DND-41 (cell line): ENCODE results near the gene VIPAS39.

Experiments
- ATAC-seq: fragments of 200-7000 bp; cut with Tn5 transposase; 3 replicates; pipeline ENCODE4 v1.9.1; 2021; ENCODE audit warnings: low read depth; ENCODE audit not compliant: insufficient read depth
- DNase-seq: peaks from one replicate; pipeline ENCODE4 v3.0.0-alpha.2; 2020
- H2AFZ ChIP-seq: 2 replicates; pipeline ENCODE4 v1.6.0; 2012; ENCODE audit warnings: low read depth, low read length
- H3K27ac ChIP-seq: 2 replicates; pipeline ENCODE4 v1.5.1; 2012; ENCODE audit warnings: low read length, inconsistent platforms
- H3K27me3 ChIP-seq: fragments of 200-600 bp; sonication (generic); 2 replicates; pipeline ENCODE4 v1.6.0; 2012; ENCODE audit warnings: low read length, mild to moderate bottlenecking, inconsistent platforms; ENCODE audit not compliant: insufficient read depth, poor library complexity
- H3K36me3 ChIP-seq: 2 replicates; pipeline ENCODE4 v1.5.1; 2012; ENCODE audit warnings: low read length, inconsistent platforms; ENCODE audit not compliant: insufficient read depth
- H3K4me1 ChIP-seq: 2 replicates; pipeline ENCODE4 v1.5.1; 2012; ENCODE audit warnings: mild to moderate bottlenecking, low read length; ENCODE audit not compliant: insufficient read depth
- H3K4me2 ChIP-seq: 2 replicates; pipeline ENCODE4 v1.6.0; 2012; ENCODE audit warnings: mild to moderate bottlenecking, moderate library complexity, low read length, inconsistent platforms; ENCODE audit not compliant: insufficient read depth
- H3K4me3 ChIP-seq, 2 experiments: fragments of 200-600 bp in 1 of 2; shearing (Covaris generic) in 1 of 2; 2 replicates each; pipeline ENCODE4 v1.5.1; 2012 to 2016; ENCODE audit warnings: inconsistent platforms in 2 of 2, low read length in 2 of 2, mild to moderate bottlenecking in 2 of 2, low read depth in 1 of 2, moderate library complexity in 1 of 2
- H3K79me2 ChIP-seq: 2 replicates; pipeline ENCODE4 v1.6.0; 2012; ENCODE audit warnings: low read length, inconsistent platforms; ENCODE audit not compliant: insufficient read depth
- H3K9ac ChIP-seq: 2 replicates; pipeline ENCODE4 v1.6.0; 2012; ENCODE audit warnings: low read depth, mild to moderate bottlenecking, inconsistent platforms, low read length, moderate library complexity
- H3K9me3 ChIP-seq: 2 replicates; pipeline ENCODE4 v1.5.1; 2012; ENCODE audit warnings: low read length, moderate library complexity, mild to moderate bottlenecking, inconsistent platforms; ENCODE audit not compliant: insufficient read depth, severe bottlenecking
- H4K20me1 ChIP-seq: 2 replicates; pipeline ENCODE4 v1.6.0; 2012; ENCODE audit warnings: low read length; ENCODE audit not compliant: insufficient read depth
- CTCF ChIP-seq: IDR thresholded peaks from 2 replicates; pipeline ENCODE4 v1.5.1; 2012; ENCODE audit warnings: borderline replicate concordance, low read length, moderate library complexity, mild to moderate bottlenecking; ENCODE audit not compliant: poor library complexity, severe bottlenecking; ENCODE audit errors: extremely low read depth
- EZH2 ChIP-seq: IDR thresholded peaks from 3 replicates; pipeline ENCODE4 v1.6.1; 2012; ENCODE audit warnings: borderline replicate concordance, low read depth, mild to moderate bottlenecking, moderate library complexity, low read length, inconsistent platforms; ENCODE audit not compliant: severe bottlenecking

VIPAS39 gene

GRCh38 chr14:77502109-77502782, 44.8 kb upstream of the VIPAS39 start:
- Histone ChIP-seq H2AFZ (no peak overlapping the region), H3K9ac (no peak overlapping the region), H4K20me1 (no peaks in the 10 kb centered on the region), H3K4me1 (no peaks in the 10 kb centered on the region), H3K79me2 (no peaks in the 10 kb centered on the region), H3K4me3 (no peak overlapping the region), H3K4me2 (no peak overlapping the region), H3K9me3 (no peaks in the 10 kb centered on the region), H3K27me3 (no peaks in the 10 kb centered on the region), H3K27ac (no peak overlapping the region), H3K36me3 (no peaks in the 10 kb centered on the region)
- ATAC-seq, result no peak
- DNase-seq, result no peak
- no peak for TF ChIP-seq EZH2
- TF ChIP-seq CTCF, result no peak

- Histone ChIP-seq H3K4me1 (no peaks in the 10 kb centered on the region), H3K27ac (no peak overlapping the region), H3K27me3 (no peaks in the 10 kb centered on the region), H3K36me3 (no peaks in the 10 kb centered on the region), H3K4me3 (no peak overlapping the region), H3K9ac (no peak overlapping the region), H3K79me2 (no peaks in the 10 kb centered on the region), H3K9me3 (no peaks in the 10 kb centered on the region), H4K20me1 (no peaks in the 10 kb centered on the region), H2AFZ (no peak overlapping the region), H3K4me2 (no peak overlapping the region)
- TF ChIP-seq EZH2 (no peak), CTCF (no peak)
- DNase-seq (no peak), ATAC-seq (no peak)
Observed at GRCh38 chr14:77498984-77499527, 41.7 kb upstream of the VIPAS39 start.

- Histone ChIP-seq H3K27ac (no peak within 1 kb of the TSS), H3K79me2 (no peaks in the 10 kb centered on the region), H3K4me3 (no peak within 1 kb of the TSS), H3K4me1 (no peaks in the 10 kb centered on the region), H3K9me3 (no peaks in the 10 kb centered on the region), H4K20me1 (no peaks in the 10 kb centered on the region), H3K4me2 (no peak within 1 kb of the TSS), H3K27me3 (no peaks in the 10 kb centered on the region), H2AFZ (no peak within 1 kb of the TSS), H3K9ac (no peak within 1 kb of the TSS), H3K36me3 (no peaks in the 10 kb centered on the region)
- DNase-seq, result no peak
- no peak for TF ChIP-seq CTCF
- no peak for TF ChIP-seq EZH2
- ATAC-seq, result no peak
Observed at GRCh38 chr14:77498120-77498979, 40.9 kb upstream of the VIPAS39 start, which contains the start of gene ISM2. Gene ISM2 (minus strand): TSS chr14:77498816. CDS start chr14:77498793, 23 bp downstream.
